Mucosa of stomach (tissue), 1 donor: ENCODE results near the gene ABHD12.
"Not testable (repeated sequence)": the region's sequence is repeated elsewhere in the genome, so short reads cannot be mapped to it uniquely, and the experiment has no call there.

Experiments
- H3K27me3 ChIP-seq: one replicate; pipeline ENCODE4 v1.7.0; 2013; ENCODE audit warnings: mild to moderate bottlenecking, low read length; ENCODE audit not compliant: control insufficient read depth, insufficient read depth
- H3K36me3 ChIP-seq: one replicate; pipeline ENCODE4 v1.7.0; 2013; ENCODE audit warnings: low read length; ENCODE audit not compliant: control insufficient read depth, insufficient read depth
- H3K4me1 ChIP-seq: one replicate; pipeline ENCODE4 v1.7.0; 2013; ENCODE audit warnings: mild to moderate bottlenecking, low read length; ENCODE audit not compliant: control insufficient read depth, insufficient read depth
- H3K4me3 ChIP-seq: one replicate; pipeline ENCODE4 v1.7.0; 2013; ENCODE audit warnings: low read length
- H3K9ac ChIP-seq: one replicate; pipeline ENCODE4 v1.7.0; 2013; ENCODE audit warnings: mild to moderate bottlenecking, low read length, moderate library complexity
- H3K9me3 ChIP-seq: one replicate; pipeline ENCODE4 v1.7.0; 2013; ENCODE audit warnings: mild to moderate bottlenecking, low read length, moderate library complexity; ENCODE audit not compliant: control insufficient read depth
- donor health status: Pancreatic carcinoma.

Gene ABHD12

GRCh38 chr20:25314497-25315417, 75.9 kb downstream of the ABHD12 start:
- H3K4me3 ChIP-seq = no peak overlapping the region
- H3K36me3 ChIP-seq = no peaks in the 10 kb centered on the region
- H3K9ac ChIP-seq = no peak overlapping the region
- peaks cover 44% of the 10 kb centered on the region for H3K4me1 ChIP-seq
- no peaks in the 10 kb centered on the region for H3K9me3 ChIP-seq
- no peaks in the 10 kb centered on the region for H3K27me3 ChIP-seq

GRCh38 chr20:25313593-25313992, 77.0 kb downstream of the ABHD12 start:
- no peaks in the 10 kb centered on the region for H3K9me3 ChIP-seq
- no peaks in the 10 kb centered on the region for H3K27me3 ChIP-seq
- no peaks in the 10 kb centered on the region for H3K36me3 ChIP-seq
- no peak overlapping the region for H3K9ac ChIP-seq
- H3K4me3 ChIP-seq = no peak overlapping the region
- peaks cover 45% of the 10 kb centered on the region for H3K4me1 ChIP-seq

GRCh38 chr20:25312716-25313115, 77.9 kb downstream of the ABHD12 start:
- not testable (repeated sequence) for H3K4me3 ChIP-seq, H3K36me3 ChIP-seq, H3K27me3 ChIP-seq, H3K9me3 ChIP-seq, H3K9ac ChIP-seq
- H3K4me1 ChIP-seq = peaks cover 52% of the 10 kb centered on the region

GRCh38 chr20:25310921-25311728, 79.5 kb downstream of the ABHD12 start:
- Histone ChIP-seq H3K4me1 (peaks cover 48% of the 10 kb centered on the region), H3K27me3 (no peaks in the 10 kb centered on the region), H3K9ac (peak overlapping the region; percentile 51), H3K4me3 (peak overlapping the region; percentile 17), H3K36me3 (no peaks in the 10 kb centered on the region), H3K9me3 (no peaks in the 10 kb centered on the region)

- H3K27me3 ChIP-seq = no peaks in the 10 kb centered on the region
- H3K4me1 ChIP-seq = peaks cover 43% of the 10 kb centered on the region
- H3K36me3 ChIP-seq = no peaks in the 10 kb centered on the region
- peak overlapping the region; percentile 17 for H3K4me3 ChIP-seq
- no peaks in the 10 kb centered on the region for H3K9me3 ChIP-seq
- H3K9ac ChIP-seq = peak overlapping the region; percentile 51
These were observed 80.2 kb downstream of the ABHD12 start for GRCh38 chr20:25310268-25310920.

GRCh38 chr20:25309395-25310267, 81.0 kb downstream of the ABHD12 start:
- Histone ChIP-seq H3K4me3 (no peak overlapping the region), H3K9ac (peak overlapping the region; percentile 51), H3K9me3 (no peaks in the 10 kb centered on the region), H3K4me1 (peaks cover 43% of the 10 kb centered on the region), H3K36me3 (no peaks in the 10 kb centered on the region), H3K27me3 (no peaks in the 10 kb centered on the region)

- no peaks in the 10 kb centered on the region for H3K9me3 ChIP-seq
- peaks cover 43% of the 10 kb centered on the region for H3K4me1 ChIP-seq
- no peaks in the 10 kb centered on the region for H3K36me3 ChIP-seq
- H3K4me3 ChIP-seq = no peak overlapping the region
- H3K9ac ChIP-seq = no peak overlapping the region
- H3K27me3 ChIP-seq = no peaks in the 10 kb centered on the region
These were observed 81.8 kb downstream of the ABHD12 start for GRCh38 chr20:25308671-25309394.

GRCh38 chr20:25308083-25308491, 82.5 kb downstream of the ABHD12 start:
- no peaks in the 10 kb centered on the region for H3K36me3 ChIP-seq
- H3K9ac ChIP-seq = no peak overlapping the region
- no peak overlapping the region for H3K4me3 ChIP-seq
- no peaks in the 10 kb centered on the region for H3K27me3 ChIP-seq
- H3K9me3 ChIP-seq = no peaks in the 10 kb centered on the region
- H3K4me1 ChIP-seq = peaks cover 43% of the 10 kb centered on the region

- no peak overlapping the region for H3K4me3 ChIP-seq
- no peaks in the 10 kb centered on the region for H3K9me3 ChIP-seq
- H3K27me3 ChIP-seq = no peaks in the 10 kb centered on the region
- peaks cover 43% of the 10 kb centered on the region for H3K4me1 ChIP-seq
- H3K9ac ChIP-seq = no peak overlapping the region
- no peaks in the 10 kb centered on the region for H3K36me3 ChIP-seq
These were observed 83.4 kb downstream of the ABHD12 start for GRCh38 chr20:25306991-25307903.

- H3K9ac ChIP-seq = no peak overlapping the region
- H3K27me3 ChIP-seq = no peaks in the 10 kb centered on the region
- H3K36me3 ChIP-seq = no peaks in the 10 kb centered on the region
- peaks cover 15% of the 10 kb centered on the region for H3K4me1 ChIP-seq
- no peaks in the 10 kb centered on the region for H3K9me3 ChIP-seq
- no peak overlapping the region for H3K4me3 ChIP-seq
These were observed 86.5 kb downstream of the ABHD12 start for GRCh38 chr20:25304025-25304549.
